Measurements from ENCODE around the gene SMIM24. TPM values are rescaled to one million over a fixed set of nuclear protein-coding genes. Genes with fewer than 3 reads are reported as not detected.
"Not testable (repeated sequence)": the region's sequence is repeated elsewhere in the genome, so short reads cannot be mapped to it uniquely, and the experiment has no call there.

Gene SMIM24
- 10 to 100 TPM in 2 of 3 donors, 1 to 10 TPM in 1; 8.5 to 62.5 (median 41.8) TPM for total RNA-seq
- long read RNA-seq, donor 1, transcript SMIM24-201 (4 exons, 1,329 nt): major isoform, 7 of 8 reads
- long read RNA-seq, donor 1, partial matches to known transcripts: 0 of 8 reads
- long read RNA-seq, donor 1, other reads (novel, unspliced or antisense): 1 of 8 reads
- long read RNA-seq, donor 2, transcript SMIM24-201 (4 exons, 1,329 nt): major isoform, 33 of 40 reads
- long read RNA-seq, donor 2, partial matches to known transcripts: 5 of 40 reads
- long read RNA-seq, donor 2, other reads (novel, unspliced or antisense): 0 of 40 reads

GRCh38 chr19:3480383-3481091 lies at the start of gene SMIM24:
TSS of gene SMIM24 (minus strand) at chr19:3480525. CDS start at chr19:3480463, 62 bp downstream.
- H3K9me3 ChIP-seq: no peaks in the 10 kb centered on the region
- ATAC-seq: peak; percentile 81
- peak; percentile 73 to 86 (median 85) for DNase-seq
- no peak for TF ChIP-seq CTCF (IDR thresholded peaks at IDR 0.05)
- H3K36me3 ChIP-seq (ENCODE audit: low read depth): no peaks in the 10 kb centered on the region
- peaks cover 10% of the 10 kb centered on the region for H3K4me1 ChIP-seq (ENCODE audit: low read depth)
- H3K4me3 ChIP-seq: no peak within 1 kb of the TSS
- intact Hi-C loops (cut with DNase I, micrococcal nuclease): no loop called here

GRCh38 chr19:3529299-3529698 lies 49.0 kb upstream of the SMIM24 start:
- H3K36me3 ChIP-seq (ENCODE audit: low read depth); H3K4me3 ChIP-seq; intact Hi-C loops (cut with DNase I, micrococcal nuclease); DNase-seq; ATAC-seq; H3K4me1 ChIP-seq (ENCODE audit: low read depth); H3K9me3 ChIP-seq: not testable (repeated sequence)

GRCh38 chr19:3528539-3529211 lies 48.4 kb upstream of the SMIM24 start:
- no peaks in the 10 kb centered on the region for H3K9me3 ChIP-seq

GRCh38 chr19:3528080-3528479 lies 47.8 kb upstream of the SMIM24 start:
- no peaks in the 10 kb centered on the region for H3K4me1 ChIP-seq (ENCODE audit: low read depth)
- ATAC-seq (no peak), DNase-seq (no peak)
- no peak for TF ChIP-seq CTCF (IDR thresholded peaks at IDR 0.05)
- intact Hi-C loops (cut with DNase I, micrococcal nuclease): no loop called here
- no peaks in the 10 kb centered on the region for H3K9me3 ChIP-seq
- H3K36me3 ChIP-seq (ENCODE audit: low read depth): peaks cover 5% of the 10 kb centered on the region
- no peak overlapping the region for H3K4me3 ChIP-seq

More at GRCh38 chr19:3528539-3529211, 48.4 kb upstream of the SMIM24 start:
- Histone ChIP-seq H3K4me1 (ENCODE audit: low read depth) (no peaks in the 10 kb centered on the region), H3K4me3 (no peak overlapping the region), H3K36me3 (ENCODE audit: low read depth) (peaks cover 5% of the 10 kb centered on the region)
- no peak for TF ChIP-seq CTCF (IDR thresholded peaks at IDR 0.05)
- ATAC-seq (no peak), DNase-seq (no peak)
- intact Hi-C loops (cut with DNase I, micrococcal nuclease): no loop called here

GRCh38 chr19:3527238-3527910 lies 47.0 kb upstream of the SMIM24 start:
- TF ChIP-seq CTCF (IDR thresholded peaks at IDR 0.05): no peak
- intact Hi-C loops (cut with DNase I, micrococcal nuclease): no loop called here
- no peaks in the 10 kb centered on the region for H3K4me1 ChIP-seq (ENCODE audit: low read depth)
- ATAC-seq (no peak), DNase-seq (peak in 1 of 3 donors; percentile 20)
- H3K9me3 ChIP-seq: no peaks in the 10 kb centered on the region
- peaks cover 5% of the 10 kb centered on the region for H3K36me3 ChIP-seq (ENCODE audit: low read depth)
- no peak overlapping the region for H3K4me3 ChIP-seq

All from mucosa of descending colon (tissue), 3 donors.